ENCODE data around the gene EEA1. TPM values are rescaled to one million over a fixed set of nuclear protein-coding genes. Genes with fewer than 3 reads are reported as not detected.
A peak's percentile ranks its signal among the peaks of the same experiment; 100 is the strongest.

EEA1 gene
- total RNA-seq, 1 experiment from 2014 or later: 6.6 TPM

GRCh38 chr12:92938638-92939037 is 9.5 kb upstream of the EEA1 start:
- DNase-seq (ENCODE audit: low spot score): no peak

DNA sequence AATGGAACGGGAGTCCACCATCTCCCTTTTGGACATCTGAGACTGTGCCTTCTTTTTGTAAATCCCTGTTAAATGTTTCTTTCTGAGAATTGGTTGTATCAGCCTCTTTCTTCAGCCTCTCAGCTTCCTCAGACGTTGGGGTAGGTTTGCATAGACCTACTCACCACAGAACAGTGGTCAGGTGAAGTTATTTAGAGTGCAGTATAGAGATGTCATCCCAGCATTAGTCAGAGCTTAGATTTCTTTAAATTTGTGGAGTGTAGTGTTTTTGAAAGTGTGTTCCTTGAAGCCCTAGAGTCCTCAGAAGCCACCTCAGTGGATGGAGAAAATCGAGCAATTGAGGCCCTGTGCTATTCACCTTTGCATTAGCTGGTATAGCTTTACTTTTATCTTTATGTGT is 8.9 kb upstream of the EEA1 start:
- no peak for DNase-seq (ENCODE audit: low spot score)

DNA sequence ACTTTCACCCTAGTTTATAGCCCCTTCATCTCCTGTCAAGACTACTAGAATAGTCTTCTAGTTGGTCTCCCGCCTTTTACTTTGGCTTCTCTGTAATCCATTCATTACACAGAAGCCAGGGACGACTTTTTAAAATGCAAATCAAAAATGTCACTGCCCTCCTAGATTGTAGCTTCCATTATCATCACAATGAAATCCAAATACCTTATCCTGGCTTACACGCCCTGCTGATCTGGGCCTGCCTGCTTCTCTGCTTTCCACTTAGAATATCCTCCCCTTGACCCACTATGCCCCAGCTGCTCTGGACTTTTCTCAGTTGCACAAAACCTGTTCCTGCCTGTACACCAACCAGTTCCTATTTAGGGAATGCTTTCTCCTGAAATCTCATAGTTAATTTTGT is 4.5 kb upstream of the EEA1 start:
- DNase-seq (ENCODE audit: low spot score): no peak

- DNase-seq (ENCODE audit: low spot score): no peak
Observed at GRCh38 chr12:92930421-92930820, 1.3 kb upstream of the EEA1 start.

GRCh38 chr12:92929983-92930382 is 888 bp upstream of the EEA1 start:
- DNase-seq (ENCODE audit: low spot score): no peak

- no peak for DNase-seq (ENCODE audit: low spot score)
Observed at GRCh38 chr12:92928421-92928961, 604 bp downstream of the EEA1 start.

DNA sequence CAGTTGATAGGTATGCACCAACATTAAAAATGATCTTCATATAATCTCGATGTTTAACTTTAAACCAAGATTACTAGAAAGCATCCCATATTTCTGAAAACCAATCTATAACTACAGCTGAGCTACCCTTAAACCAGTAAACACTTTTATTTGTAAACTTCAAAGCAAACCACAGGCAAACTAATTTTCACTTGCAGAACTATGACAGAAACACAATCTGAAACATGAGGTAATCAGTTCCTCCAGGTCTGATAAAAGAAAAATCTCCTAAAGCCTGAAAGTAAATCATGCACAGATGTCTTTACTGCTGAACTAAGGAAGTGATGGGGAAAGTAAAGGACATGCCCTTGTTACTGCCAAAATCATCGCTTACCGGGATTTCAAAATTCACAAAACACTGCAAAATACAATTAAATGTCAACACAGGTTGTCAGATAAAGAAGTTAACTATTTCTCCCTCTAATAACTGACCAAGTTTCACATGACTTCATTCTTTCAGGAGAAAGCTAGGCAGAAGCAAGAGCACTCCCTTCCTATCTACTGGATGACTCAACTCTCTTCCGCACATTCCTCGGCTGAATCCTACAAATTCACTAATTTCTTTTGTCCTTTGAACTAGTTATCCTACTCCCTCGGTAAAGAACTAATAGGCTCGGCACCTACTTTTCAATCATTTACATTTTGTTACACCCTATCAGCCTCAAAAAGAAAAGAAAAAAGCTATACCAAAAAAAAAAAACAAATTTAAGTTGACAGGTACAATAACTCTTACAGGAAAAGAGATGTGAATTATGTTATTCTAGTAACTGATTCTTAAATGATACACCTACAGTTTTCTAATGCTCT is 1.4 kb downstream of the EEA1 start:
- DNase-seq (ENCODE audit: low spot score): peak; percentile 43

DNA sequence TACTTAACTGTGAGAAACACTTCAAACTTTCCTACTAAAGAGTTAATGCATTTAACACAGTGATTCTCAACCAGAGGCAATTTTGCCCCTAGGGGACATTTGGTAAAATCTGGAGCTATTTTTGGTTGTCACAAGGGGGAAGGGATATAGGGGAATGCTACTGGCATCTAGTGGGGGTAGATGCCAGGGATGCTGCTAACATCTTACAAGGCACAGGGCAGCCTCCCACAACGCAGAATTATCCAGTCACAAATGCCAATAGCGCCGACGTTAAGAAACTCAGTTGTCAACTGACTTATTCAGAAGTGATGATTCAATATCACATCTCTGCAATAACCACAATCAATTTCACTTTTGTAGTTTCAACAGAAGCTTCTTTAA is 2.0 kb downstream of the EEA1 start:
- DNase-seq (ENCODE audit: low spot score): peak; percentile 44

DNA sequence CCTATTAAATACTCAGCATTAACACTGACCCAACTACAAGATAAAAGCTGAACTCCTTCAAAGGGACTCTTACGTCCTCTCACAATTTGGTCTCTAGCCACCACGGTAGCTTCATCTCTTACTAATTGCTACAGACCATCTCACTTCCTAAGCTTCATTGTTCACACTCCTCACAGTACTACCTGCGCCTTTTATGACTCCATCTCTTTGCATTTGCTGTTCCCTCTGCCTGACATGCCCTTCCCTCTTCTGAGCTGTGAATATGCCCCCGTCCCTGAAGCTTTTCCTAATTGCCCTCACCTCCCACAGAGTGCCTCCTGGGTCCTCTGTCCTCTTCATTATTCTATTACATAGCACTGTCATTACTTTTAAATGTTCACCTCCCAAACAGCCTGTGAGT is 2.5 kb downstream of the EEA1 start:
- no peak for DNase-seq (ENCODE audit: low spot score)

- DNase-seq (ENCODE audit: low spot score): no peak
Observed at GRCh38 chr12:92921877-92922276, 7.2 kb downstream of the EEA1 start.

DNA sequence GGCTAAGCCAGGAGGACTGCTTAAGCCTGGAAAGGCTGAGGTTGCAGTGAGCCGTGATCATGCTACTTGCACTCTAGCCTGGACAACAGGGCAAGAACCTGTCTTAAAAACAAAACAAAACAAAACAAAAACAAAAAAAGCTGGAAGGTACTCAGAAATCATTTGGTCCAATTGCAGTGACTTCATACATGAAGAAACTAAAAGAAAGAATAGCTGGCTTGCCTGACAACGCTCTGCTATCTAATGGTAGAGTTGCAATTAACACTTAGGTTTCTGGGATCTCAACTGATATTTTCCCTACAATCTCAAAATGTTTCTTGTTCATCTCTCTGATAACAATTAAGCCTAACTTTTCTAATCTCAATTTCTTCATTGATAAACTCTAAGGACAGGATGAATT is 13.7 kb downstream of the EEA1 start:
- DNase-seq (ENCODE audit: low spot score): no peak

DNA sequence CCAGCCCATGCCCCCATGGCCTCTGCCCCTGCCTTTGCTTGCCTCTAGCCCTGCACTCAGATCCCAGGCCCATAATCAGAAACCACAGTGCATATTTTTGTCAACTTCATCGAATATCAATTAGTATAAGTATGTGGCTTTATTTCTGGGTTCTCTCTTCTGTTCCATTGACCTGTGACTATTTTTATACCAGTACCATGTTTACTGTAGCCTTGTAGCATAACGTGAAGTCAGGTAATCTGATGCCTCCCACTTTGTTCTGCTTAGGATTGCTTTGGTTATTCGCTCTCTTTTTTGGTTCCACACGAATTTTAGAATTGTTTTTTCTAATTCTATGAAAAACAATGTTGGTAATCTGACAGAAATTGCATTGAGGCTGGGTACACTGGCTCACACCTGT is 14.9 kb downstream of the EEA1 start:
- no peak for DNase-seq (ENCODE audit: low spot score)

- DNase-seq (ENCODE audit: low spot score): no peak
Observed at GRCh38 chr12:92912672-92913071, 16.4 kb downstream of the EEA1 start.

DNA sequence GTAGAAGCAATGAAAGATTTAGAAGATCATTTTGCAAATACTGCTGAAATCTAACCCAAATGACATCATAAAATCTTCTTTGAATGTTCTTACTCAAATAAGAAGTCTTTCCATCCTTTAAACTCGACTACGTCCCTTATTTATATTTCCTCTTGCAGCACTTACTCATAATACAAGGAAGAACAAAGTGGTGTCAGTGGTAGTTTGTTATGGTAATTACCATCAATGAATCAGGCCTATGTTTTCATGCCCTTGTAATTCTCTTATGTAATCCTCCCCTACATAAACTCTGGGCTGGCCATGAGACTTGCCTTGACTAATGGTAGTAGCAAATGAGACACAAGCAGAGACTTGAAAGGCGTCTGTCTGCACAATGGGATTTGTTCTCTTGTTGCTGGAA is 17.0 kb downstream of the EEA1 start:
- DNase-seq (ENCODE audit: low spot score): peak; percentile 13

DNA sequence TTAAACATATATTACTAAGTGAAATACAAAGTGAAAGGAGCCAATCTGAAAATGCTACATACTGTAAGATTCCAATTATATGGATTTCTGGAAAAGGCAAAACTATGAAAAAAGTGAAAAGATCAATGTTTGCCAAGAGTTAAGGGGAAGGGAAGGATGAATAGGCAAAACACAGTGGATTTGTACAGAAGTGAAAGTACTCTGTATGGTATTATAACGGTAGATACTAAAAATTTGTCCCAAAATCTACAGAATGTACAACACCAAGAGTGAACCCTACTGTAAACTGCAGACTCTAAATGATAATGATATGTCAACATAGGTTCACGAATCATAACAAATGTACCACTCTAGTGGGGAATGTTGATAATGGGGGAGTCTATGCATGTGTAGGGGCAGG is 17.8 kb downstream of the EEA1 start:
- no peak for DNase-seq (ENCODE audit: low spot score)

DNA sequence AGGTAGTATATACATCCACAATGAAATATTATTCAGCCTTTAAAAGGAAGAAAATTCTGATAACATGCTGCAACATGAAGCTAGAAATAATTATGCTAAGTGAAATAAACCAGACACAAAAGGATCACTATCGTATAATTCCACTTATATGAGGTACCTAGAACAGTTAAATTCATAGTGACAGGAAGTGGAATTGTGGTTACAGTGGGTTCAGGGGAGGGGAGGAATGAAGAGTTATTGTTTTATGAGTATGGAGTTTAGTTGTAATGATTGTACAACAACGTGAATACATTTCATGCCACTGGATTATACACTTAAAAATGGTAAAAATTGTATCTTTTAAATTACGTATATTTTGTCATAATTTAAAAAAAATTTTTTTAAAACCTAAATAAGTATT is 21.0 kb downstream of the EEA1 start:
- no peak for DNase-seq (ENCODE audit: low spot score)

- DNase-seq (ENCODE audit: low spot score): no peak
Observed at GRCh38 chr12:92905811-92906554, 23.1 kb downstream of the EEA1 start.

GRCh38 chr12:92905258-92905810 is 23.8 kb downstream of the EEA1 start:
- DNase-seq (ENCODE audit: low spot score): no peak

- no peak for DNase-seq (ENCODE audit: low spot score)
Observed at GRCh38 chr12:92900941-92901340, 28.2 kb downstream of the EEA1 start.

GRCh38 chr12:92899386-92900001 is 29.6 kb downstream of the EEA1 start:
- peak; percentile 88 for DNase-seq (ENCODE audit: low spot score)

- DNase-seq (ENCODE audit: low spot score): no peak
Observed at GRCh38 chr12:92898755-92899154, 30.3 kb downstream of the EEA1 start.

DNA sequence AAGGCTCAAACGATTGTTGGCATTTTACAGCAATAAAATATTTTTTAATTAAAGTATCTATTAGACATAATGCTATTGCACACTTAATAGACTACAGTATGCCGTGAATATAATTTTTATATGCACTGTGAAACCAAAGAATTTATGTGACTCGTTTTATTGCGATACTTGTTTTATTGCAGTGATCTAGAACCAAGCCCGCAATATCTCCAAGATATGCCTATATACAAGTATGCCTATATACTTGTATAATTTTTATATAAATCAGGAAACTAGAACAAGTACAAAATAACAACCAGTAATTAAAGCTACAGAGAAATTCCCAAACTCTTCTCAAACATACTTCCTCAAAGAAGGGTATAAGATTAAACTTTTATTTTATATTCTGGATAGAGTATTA is 31.3 kb downstream of the EEA1 start:
- no peak for DNase-seq (ENCODE audit: low spot score)
